8988T (cell line): ENCODE measurements around the gene OCEL1.

Source experiments
- DNase-seq: peaks from one replicate; pipeline ENCODE4 v3.0.0; 2011

Gene OCEL1

GRCh38 chr19:17210296-17210695, 15.7 kb upstream of the OCEL1 start:
- DNase-seq: no peak

GRCh38 chr19:17211547-17212446, 14.2 kb upstream of the OCEL1 start:
- DNase-seq: no peak

- DNase-seq: no peak
Measured at GRCh38 chr19:17213334-17213733, 12.7 kb upstream of the OCEL1 start.

DNA sequence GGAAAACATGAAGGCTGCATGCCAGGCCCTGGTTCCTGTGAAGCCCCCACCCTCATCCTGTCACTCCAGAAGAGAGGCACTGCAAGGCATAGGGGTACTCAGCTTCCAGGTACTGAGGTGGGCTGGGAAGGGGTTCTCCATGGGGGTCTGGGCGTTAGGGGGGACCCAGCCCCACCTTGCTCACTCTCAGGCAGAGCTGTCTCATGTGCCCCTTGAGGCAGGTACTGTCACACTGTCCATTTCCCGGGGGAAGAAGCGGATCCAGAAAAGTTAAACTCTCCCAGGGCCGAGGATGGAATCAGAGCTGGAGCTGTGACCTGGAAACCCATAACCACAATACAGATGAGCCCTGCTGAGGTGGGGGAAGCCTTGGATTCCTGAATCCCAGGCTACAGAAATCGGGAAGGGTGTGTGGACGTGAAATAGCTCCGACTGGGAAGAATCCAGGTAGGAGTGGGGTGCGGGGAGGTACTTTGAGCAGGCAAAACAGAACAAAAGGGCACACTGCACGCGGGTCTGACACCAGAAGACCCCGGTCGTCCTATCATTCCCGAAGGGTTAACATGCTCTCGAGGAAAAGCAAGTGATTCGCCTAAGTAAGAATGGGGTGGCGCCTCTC, 11.4 kb upstream of the OCEL1 start:
- DNase-seq: no peak

DNA sequence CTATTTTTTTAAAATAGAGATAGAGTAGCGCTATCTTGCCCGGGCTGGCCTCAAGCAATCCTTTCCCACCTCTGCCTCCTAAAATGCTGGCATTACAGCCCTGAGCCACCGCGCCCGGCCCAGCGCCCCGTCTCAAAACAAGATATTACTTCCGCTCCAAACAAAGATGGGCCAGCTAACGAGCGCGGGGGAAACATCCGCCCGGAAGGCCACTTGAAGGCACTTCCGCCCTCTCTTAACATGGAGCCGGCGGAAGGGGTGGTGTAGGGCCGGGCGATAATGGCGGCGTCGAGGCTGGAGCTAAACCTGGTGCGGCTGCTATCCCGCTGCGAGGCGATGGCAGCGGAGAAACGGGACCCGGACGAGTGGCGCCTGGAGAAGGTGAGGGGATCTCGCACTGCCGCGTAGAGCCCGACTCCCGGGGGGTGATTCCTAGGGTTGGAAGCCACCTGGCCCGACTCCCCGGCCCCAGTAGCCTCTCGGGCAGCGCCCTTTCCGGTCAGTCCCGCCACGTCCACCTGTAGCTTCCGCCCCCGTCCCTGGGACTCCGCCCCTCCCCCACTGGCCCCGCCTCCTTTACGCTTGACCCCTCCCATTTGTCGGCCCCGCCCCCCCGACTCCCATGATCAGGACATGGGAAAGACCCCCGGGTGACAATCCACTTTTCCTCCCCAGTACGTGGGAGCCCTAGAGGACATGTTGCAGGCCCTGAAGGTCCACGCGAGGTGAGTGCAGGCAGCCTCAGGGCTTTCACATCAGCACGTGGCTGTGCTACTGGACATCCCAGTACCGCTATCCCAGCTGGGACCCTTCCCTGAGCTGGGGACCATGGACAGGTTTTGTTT, 10.7 kb upstream of the OCEL1 start, which contains the start of gene USE1:
Gene USE1, plus strand, starts transcription at position 231 of the 845 bp plus-strand sequence. Its CDS starts 49 bp downstream, at position 280.
- DNase-seq: peak; percentile 92

DNA sequence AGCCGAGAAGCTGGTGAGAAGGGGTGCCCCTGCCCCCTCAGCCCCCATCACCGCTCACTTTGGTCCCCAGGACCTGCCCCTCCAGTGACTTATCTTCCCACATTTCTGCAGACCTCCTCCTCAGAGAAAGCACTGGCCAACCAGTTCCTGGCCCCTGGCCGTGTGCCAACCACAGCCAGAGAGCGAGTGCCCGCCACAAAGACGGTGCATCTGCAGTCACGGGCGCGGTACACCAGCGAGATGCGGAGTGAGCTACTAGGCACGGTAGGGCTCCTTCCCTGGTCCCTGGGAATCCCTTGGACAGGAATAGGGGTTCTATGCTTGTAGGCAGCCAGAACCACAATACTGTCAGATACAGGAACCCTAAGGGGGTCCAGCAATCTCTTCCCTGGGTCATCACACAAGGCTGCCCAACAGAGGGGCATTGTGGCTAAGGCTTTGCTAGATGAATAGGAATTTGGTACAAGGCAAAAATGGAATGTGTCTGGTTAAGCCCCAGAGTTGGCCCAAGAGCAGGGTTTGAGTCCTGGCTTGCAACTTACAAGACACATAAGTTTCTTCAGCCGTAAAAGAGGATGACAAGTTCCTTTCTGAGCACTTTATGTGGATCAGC, 9.9 kb upstream of the OCEL1 start:
- no peak for DNase-seq

- no peak for DNase-seq
Measured at GRCh38 chr19:17219286-17219685, 6.7 kb upstream of the OCEL1 start.

DNA sequence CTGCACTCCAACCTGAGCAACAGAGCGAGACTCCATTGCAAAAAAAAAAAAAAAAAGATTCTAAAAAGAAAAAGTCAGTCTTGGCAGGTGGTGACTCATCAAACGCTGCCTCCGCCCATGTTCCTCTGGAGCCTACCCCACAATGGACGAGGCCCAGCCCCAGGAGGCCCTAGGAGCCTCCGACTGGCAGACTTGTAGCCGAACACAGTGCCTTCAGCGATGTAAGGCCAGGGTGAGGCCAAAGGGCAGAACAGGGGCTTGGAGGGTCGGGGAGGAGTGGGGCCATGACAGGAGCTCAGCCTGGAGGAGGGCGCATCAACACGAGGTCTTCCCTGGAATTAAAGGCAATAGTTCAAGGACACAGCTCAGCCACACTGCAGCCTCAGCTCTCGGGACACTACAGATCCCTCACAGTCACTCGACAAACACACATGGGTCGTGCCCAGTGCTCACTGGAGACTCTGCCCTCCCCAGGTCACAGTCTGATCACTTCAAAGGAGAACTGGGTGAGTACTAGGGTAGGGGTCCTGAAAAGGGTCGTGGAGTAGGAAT, 5.7 kb upstream of the OCEL1 start:
- no peak for DNase-seq

GRCh38 chr19:17225053-17225452, 973 bp upstream of the OCEL1 start:
- no peak for DNase-seq

- DNase-seq: no peak
Measured at GRCh38 chr19:17227798-17228367, 1.9 kb downstream of the OCEL1 start.

GRCh38 chr19:17229890-17230289, 3.9 kb downstream of the OCEL1 start:
- DNase-seq: no peak

DNA sequence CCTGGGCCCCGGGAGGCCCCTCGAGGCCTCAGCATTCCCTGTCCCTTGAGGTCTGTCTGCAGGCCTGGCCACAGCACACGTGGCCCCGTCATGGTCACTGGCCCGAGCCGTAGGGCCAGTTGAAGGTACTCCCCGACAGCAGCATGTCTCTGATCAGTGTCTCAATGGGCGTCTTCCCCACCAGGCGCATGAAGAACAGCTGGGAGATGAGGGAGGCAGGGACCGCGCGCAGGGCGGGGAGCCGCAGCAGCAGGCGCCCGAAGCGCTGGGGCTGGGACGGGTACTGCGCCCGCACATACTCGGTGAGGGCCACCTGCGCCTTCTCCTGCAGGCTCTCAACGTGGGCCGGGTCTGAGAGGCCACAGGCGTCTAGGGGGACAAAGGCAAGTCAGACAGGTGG, 6.2 kb downstream of the OCEL1 start:
- no peak for DNase-seq

GRCh38 chr19:17234911-17235299, 8.9 kb downstream of the OCEL1 start:
- peak; percentile 68 for DNase-seq

DNA sequence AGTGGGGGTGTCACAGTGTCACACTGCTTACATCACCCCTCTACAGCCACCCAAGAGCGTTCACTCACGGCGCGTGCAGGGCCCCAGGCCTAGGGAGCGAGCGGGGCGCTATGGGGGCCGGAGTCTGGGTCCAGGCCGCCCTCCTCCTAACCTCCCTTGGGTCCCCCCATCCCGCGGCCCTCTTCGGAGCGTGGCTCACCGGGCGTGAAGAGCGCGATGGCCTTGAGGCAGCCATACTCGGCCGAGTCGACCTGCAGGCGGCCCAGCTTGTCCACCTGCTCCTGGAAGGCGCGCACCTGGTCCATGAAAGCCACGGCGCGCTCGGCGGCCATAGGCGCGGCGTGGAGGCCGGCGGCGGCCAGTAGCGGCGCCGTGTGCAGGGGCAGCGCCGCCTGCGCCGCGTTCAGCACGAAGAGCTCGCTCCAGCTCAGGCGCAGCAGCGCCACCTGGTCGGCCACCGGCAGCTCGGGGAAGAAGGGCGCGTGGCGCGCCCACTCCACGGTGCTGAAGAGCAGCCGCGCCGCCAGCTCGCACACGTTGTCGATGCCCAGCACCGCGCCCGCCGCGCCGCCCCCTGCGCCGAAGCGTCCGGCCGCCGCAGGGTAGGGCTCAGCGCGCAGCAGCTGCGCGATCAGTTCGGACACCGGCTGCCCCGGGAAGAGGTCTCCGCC, 9.4 kb downstream of the OCEL1 start:
- DNase-seq: no peak

DNA sequence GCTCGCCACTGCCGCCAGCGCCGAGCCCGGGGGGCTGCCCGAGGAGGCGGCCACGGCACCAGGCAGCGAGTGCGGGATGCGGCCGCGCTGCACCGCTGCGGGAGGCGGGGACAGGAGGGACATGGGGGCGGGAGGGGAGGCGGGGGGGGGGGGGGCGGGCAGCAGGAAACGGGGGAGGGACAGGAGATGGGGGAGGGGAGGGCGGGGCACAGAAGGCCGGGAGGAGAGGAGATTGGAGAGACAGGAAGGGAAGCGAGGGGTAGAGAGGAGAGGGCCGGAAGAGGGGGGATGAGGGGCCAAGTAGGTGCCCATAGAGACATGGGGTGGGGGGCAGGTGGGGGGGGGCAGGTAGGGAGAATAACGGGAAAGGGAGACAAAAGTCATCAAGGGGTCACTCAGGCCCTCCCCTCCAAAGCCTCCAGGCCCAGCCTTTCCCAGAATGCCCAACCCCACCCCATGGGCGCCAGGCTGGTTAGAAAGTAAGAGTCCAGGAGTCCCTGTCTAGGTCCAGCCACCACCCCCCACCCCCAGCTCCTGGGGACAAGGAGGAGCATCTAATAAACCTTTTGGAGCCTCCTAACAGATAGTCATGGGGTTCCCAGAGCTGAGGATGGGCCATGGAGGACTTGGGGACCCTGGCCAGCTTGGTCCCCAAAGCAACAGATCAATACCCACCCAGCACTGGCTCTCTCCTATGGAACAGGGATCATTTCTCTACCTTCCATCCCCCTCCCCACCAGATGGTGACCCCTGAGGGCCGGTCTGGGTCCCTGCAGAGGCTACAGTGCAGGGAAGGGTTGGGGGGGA, 10.1 kb downstream of the OCEL1 start:
- DNase-seq: peak; percentile 66

GRCh38 chr19:17236811-17237543, 11.0 kb downstream of the OCEL1 start:
- no peak for DNase-seq

DNA sequence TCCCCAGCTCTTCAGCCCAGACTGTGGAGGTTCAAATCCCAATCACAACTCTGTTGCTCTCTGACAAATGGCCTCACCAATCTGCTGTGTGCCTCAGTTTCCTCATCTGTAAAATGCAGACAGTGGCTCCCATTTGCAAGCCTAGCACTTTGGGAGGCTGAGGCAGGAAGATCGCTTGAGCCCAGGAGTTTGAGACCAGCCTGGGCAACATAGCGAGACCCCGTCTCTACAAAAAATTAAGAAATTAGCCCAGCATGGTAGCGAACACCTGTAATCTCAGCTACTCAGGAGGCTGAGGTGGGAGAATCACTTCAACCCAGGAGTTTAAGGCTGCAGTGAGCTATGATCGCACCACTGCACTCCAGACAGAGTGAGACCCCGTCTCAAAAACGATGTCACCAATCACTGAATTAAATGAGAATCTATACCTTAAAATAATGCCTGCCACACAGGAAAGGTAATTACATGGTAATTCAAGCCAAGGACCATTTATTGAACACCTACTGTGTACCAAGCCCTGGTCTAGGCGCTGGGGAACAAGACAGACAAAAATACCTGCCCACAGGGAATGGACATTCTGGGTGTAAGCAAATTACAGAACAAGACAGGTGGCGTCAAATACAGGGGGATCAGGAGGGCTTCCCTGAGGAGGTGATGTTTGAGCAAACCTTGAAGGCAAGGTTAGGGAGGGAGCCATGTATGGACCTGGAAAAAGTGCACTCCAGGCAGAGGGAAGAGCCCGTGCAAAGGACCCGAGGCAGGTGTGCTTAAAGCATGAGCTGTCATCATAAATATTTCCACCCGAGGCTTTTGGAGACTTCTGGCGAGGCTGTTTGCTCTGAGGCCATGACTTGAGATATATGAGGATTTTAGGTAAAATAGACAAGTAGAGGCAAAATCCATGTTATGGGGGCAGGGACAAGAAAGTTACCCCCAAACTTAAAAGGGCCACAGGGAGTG, 12.0 kb downstream of the OCEL1 start:
- no peak for DNase-seq

GRCh38 chr19:17240062-17240752, 14.2 kb downstream of the OCEL1 start:
- DNase-seq: peak; percentile 21
